H54 (cell line): ENCODE measurements around the gene IQSEC3.
A peak's percentile ranks its signal among the peaks of the same experiment; 100 is the strongest.
"Not testable (repeated sequence)": the region's sequence is repeated elsewhere in the genome, so short reads cannot be mapped to it uniquely, and the experiment has no call there.

Source experiments
- DNase-seq: peaks from one replicate; pipeline ENCODE4 v3.0.0; 2011; ENCODE audit warnings: low spot score, mixed read lengths; ENCODE audit not compliant: insufficient read length
- FAIRE-seq: peaks from 3 replicates; lab custom pipeline; 2011; peaks lifted over from hg19 to GRCh38; lab: Jason Lieb, UNC
- POLR2A ChIP-seq: IDR thresholded peaks from 2 replicates; pipeline ENCODE4 v1.6.1; 2011; ENCODE audit warnings: low read depth, mild to moderate bottlenecking, low read length

Gene IQSEC3

DNA sequence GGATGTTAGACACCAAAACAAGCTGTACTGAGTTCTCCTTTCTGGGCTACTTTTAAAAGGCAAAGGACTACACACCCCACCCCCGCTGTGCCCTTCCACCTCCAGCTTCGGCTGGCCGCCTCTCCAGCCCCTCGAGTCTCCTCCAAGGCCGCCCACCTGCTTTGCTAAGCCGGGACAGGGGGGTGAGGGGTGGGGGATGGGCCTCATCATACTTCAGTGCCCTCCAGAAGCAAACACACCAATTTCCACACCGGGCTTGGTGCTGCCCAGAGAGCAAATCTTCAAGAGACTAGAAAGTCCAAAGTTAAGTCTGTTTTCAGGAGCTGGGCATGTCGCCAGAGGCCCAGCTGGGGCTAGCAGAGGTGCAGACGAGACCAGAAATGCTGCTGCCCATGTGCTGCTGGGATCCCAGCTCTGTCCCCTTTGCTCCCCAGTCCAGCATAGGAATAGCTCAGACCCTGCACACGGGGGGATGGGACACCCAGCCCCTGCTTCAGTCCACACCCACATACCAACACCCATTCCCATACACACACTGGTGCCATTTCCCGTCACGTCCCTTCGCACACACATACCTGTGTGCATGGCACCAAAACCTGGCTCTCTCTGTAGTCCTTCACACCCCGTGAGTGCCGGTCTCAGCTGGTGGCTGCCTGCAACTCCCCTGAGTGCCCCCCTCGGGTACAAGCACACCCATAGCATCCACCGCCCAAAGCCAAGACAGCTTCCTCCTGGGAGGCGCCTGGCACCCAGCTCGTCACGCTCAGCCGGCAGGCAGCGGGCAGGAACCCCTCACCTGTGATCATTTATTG is 146.4 kb downstream of the IQSEC3 start:
- TF ChIP-seq POLR2A = no peak
- FAIRE-seq (no peak), DNase-seq (no peak)

DNA sequence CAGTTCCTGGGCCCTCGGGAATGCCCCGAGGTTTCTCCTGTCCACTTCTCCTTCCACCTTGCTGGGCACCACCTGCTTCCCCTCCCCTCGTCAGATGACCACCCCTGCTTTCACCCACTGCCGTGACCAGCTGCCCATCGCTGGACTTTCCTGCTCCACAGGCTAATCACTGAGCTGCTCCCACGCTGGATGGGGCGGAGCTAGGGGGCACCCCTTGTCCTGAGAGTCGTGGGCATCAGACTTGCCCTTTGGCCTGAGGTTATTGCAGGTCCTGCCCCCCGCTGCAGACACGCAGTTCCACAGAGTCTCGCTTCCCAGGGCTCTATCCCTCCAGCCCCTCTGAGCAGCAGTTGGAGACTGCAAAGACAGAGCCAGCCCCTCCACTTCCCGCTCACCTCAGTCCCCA is 147.0 kb downstream of the IQSEC3 start:
- FAIRE-seq (no peak), DNase-seq (no peak)
- TF ChIP-seq POLR2A = no peak

DNA sequence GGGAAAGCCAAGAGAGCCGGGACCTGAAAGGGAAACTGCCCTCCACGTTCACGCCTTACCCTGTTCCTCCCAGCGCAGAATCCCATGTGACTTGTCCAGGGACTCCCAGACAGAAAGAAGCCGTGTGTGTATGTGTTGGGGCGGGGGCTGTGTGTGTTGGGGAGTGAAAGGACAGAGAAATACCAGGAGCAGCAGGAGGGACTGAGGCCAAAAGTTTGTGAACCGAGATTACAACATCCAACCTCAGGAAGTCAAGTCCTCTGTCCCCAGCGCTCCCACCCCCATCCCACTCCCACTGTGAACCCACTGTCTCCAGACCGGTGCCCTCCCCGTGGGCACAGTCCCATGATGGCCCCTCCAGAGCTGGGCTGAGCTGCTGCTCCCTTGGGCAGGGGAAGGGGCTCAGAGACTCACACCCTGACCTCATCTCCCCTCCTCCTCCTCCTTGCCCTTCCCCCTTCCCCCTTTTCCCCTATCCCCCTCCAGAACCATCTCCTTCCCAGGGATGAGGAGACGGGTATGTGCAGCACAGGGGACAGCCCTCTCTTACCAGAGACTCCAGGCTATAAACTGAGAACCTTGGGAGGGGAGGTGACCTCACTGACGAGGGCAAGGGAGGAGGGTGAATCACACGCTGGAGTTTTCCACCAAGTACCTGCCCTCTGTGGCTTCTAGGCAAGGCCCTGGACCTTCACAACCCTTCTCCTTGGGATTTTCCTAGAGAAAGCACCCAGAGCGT is 147.6 kb downstream of the IQSEC3 start, which contains the start of gene SLC6A12:
Gene SLC6A12 (minus strand): TSS at position 155 of the 739 bp plus-strand sequence. CDS start 4,171 bp downstream, outside the sequence.
- FAIRE-seq (no peak), DNase-seq (peak; percentile 44)
- no peak for TF ChIP-seq POLR2A

DNA sequence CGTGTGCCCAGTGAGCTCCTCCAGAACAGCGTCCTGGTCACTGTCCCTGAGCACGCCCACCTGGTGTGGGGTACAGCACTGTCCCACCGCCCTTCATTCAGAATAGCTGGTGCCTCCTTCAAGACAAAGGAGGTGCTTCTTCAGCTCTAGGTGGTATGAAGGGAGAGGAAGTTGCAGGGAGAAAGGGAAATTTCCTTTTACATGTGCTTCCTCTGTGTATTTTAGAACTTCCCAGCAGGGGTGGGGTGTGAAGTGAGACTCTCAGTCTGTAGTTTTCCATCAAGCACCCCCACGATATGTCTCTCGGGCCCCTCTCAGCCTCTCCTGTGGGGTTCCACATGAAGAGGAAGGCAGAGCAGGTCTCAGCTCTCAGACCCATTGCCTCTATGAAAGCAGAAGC is 148.5 kb downstream of the IQSEC3 start:
- no peak for DNase-seq
- FAIRE-seq = no peak
- TF ChIP-seq POLR2A = no peak

DNA sequence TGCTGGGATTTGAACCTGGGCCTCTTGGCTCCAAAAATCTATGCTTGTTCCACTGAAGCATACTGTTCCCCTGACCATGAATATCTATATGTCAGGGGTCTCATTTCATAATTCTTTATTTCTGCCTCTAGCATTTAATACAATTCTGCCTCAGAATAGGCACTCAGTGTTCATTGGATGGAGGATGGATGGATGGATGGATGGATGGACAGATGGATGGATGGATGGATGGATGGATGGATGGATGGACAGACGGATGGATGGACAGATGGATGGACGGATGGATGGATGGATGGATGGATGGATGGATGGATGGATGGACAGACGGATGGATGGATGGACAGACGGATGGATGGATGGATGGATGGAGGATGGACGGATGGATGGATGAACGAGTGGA is 150.5 kb downstream of the IQSEC3 start:
- not testable (repeated sequence) for FAIRE-seq, DNase-seq

DNA sequence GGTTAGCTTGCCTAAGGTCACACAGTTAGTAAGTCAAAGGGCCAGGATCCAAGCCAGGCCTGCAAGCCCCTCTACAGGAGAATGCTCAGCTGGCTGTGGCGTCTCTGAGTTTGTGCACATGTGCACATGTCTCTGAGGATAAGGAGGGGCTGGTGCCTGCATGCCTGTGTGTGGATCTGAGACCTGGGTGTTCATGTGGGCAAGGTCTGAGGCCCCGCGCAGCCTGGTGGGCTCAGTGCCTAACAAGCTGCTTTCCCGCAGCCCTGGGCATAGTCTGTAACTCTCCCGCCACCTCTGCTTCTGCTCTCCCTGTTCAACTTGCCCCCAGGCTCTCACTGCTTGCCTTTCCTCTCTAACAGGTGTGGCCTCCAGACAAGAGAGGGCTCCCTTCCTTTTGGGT is 151.7 kb downstream of the IQSEC3 start:
- DNase-seq (no peak), FAIRE-seq (no peak)
- no peak for TF ChIP-seq POLR2A

DNA sequence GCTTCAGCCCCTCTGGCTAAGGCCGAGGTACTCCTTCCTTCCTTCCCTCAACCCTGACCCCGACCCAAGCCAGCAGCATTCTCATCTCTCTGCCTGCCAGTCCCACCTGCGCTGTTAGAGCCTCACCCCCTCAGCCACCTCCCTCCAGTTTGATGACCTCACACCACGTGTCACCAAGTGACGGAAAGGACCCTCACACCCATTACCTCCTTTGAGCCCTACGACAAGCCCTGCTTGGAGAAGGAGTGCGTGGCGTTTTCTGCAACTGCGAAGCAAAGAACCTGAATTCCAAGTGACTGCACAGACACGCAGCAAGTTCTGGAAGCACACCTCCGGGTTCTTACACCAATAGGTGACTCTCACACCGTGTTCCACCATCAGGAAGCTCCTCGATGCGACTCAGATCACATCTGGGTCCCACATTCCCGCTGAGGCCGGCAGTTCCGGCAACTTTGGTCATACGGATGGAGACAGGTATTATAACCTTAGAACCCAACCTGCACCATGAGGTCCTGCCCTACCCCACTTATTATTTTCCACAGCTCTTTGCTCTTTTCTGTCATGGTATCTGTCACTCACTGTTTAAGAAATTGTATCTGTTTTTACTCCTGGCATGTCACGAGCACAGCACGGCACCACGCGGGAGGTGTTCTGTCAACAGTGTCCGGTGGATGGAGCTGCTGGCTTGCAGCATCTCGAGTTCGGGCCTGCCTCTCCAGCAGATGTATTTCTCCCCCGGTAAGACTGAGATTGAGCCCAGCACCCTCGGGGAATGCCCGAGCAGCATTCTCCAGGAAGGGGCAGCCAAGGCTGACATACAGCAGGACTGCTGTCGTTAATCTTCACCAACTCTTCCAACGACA is 152.4 kb downstream of the IQSEC3 start:
- FAIRE-seq (no peak), DNase-seq (no peak)
- no peak for TF ChIP-seq POLR2A

DNA sequence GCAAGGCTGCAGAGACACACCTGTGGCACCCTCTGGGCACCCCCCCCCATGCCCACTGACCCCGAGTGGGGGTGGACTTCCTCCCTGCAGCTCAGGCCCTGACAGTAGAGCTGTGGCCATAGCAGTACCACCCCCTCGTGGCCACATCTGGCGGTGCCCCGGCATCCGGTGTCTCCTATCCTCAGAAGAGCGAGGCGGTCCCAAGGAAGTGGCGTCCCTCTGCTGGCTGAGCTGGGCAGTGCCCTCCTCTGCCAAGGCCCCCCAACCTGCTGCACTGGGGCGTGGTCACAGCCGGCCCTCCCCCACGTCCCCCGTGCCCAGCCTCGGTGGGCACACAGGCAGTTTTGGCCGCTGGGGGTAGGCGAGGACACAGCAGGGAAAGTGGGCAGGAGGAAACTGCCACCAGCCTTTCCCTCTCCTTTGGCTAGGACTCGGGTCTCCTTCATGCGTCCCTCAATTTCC is 153.4 kb downstream of the IQSEC3 start:
- TF ChIP-seq POLR2A = no peak
- FAIRE-seq (no peak), DNase-seq (peak; percentile 93)

DNA sequence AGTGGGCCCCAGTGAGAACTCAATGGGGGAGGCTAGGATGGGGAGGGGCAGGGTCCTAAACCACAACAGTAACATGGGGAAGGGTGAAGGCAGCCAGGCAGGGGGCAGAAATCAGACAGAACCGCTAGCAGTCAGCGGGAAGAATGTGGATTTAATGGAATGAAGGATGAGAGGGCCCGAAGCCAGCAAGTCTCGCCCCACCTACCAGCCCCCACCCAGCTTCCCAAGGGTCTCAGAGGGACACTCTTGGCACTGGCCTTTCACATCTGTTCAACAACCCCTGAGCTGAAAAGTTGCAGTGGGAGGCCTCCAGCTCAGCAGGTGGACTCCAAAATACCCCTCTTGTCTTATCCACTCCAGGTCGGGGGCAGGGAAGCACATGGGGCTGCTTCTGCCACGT is 153.9 kb downstream of the IQSEC3 start:
- DNase-seq (no peak), FAIRE-seq (no peak)
- TF ChIP-seq POLR2A = no peak

DNA sequence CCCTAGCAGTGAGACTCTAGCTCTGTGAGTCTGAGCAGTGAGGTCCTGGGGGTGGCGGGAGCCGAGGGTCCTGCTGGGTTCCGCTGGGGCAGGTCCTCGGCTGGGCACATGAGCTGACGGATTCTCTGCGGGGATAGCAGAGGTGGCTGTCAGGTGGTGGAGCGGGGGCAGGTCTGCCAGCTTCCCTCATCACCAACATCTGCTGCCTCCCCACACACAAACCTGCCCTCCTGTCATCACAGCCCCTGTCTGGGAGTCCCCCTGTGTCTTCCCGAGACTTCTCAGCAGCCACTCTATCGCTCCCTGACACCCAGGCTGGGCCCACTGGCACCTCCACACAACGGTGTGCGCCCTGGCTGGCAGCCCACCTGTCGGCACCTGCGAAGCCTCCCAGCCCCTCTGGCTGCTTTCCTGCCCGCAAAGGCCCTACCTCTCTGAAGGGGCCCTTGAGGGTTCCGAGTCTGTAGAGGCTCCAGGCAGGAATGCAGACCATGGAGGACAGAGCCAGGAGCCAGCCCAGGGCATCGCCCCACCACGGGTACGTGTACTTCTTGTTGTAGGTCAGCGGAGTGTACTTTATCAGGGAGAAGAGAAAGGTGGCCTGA is 154.5 kb downstream of the IQSEC3 start:
- no peak for DNase-seq
- no peak for TF ChIP-seq POLR2A
- no peak for FAIRE-seq

DNA sequence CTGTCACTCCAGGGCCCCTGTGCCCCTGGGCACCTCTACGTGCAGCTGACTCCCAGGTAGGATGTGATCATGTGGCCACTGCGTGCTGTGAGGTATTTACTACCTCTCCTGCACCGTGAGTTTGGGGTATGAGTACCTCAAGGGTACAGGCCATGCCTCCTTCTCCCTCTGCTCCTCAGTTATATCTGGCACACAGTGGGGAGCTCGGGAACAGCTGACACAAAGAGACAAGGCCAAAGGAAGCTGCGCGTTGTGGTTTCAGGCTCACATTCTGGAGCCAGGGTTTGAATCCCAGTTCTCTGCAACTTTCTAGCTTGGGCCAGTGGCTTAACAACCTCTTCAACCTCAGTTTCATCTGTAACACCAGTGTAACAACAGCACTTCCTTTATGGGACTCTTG is 155.2 kb downstream of the IQSEC3 start:
- no peak for TF ChIP-seq POLR2A
- FAIRE-seq = no peak
- DNase-seq = no peak

DNA sequence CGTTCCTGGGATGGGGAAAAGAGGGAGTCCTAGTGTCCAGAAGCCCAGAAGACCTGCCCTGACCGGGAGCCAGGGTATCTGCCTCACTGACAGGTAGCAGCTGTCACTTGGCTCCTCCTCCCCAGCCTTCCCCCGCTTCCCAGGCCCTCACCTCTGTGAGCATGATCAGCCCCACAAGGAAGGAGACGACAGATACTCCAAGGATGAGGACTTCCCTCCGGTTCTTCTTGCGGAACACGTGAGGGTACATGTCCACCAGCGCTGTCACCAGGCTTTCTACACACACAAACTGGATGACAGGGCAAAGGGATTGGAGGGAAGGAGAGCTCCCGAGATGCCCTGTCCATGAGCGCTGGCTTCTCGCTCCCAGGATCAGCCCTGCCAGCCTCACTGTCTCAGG is 157.3 kb downstream of the IQSEC3 start:
- no peak for DNase-seq
- FAIRE-seq = no peak
- no peak for TF ChIP-seq POLR2A

DNA sequence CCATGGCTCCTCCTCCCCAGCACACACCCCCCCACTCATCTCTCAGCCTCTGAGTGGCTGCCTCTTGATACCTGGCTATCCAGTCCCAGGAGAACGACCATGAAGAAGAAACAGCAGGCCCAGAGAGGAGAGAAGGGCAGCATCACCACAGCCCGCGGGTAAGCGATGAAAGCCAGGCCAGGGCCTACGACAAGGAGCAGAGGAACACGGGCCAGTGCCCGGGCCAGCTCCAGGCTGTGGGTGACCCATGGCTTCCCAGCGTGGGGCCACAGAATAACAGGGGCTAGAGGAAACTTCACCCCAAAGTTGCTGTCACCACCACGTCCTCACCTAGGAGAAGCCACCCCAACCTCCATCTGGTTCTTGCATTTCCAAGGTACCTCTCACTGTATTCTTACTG is 157.8 kb downstream of the IQSEC3 start:
- no peak for TF ChIP-seq POLR2A
- FAIRE-seq = no peak
- DNase-seq = no peak
